Dermis blood vessel endothelial cell (primary cell): ENCODE data around the gene OLFML3. TPM values are rescaled to one million over a fixed set of nuclear protein-coding genes. Genes with fewer than 3 reads are reported as not detected.
A peak's percentile ranks its signal among the peaks of the same experiment; 100 is the strongest.
"Not testable (repeated sequence)": the region's sequence is repeated elsewhere in the genome, so short reads cannot be mapped to it uniquely, and the experiment has no call there.

Experiments used
- DNase-seq: peaks from one replicate; pipeline ENCODE4 v3.0.0; 2010
- total RNA-seq: library from RNA; depleted of rRNA; stranded (reverse); fragments of >200 nt; gene quantifications from 2 replicates; pipeline ENCODE4 v1.2.3, GENCODE V29; 2014

OLFML3 gene
- total RNA-seq, 1 donor from 2014 or later: 7.3 TPM

GRCh38 chr1:113993072-113993471 lies 13.8 kb downstream of the OLFML3 start:
- DNase-seq: no peak

DNA sequence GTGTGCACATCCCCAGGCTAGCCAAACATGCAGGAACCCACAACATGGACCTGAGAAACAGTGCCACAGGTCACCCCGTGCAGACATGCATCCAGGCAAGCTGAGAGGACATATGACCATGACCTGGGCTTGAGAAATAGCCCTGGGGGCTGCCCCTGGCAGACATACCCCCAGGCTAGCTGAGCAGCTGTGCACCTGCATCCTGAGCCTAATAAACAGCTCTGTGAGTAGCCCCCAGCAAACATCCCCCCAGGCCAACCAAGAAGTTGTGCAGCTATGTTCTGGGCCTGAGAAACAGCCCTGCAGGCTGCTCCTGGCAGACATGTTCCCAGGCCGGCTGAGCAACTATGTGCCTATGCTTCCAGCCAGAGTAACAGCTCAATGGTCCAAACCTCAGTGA lies 14.5 kb downstream of the OLFML3 start:
- DNase-seq: no peak

DNA sequence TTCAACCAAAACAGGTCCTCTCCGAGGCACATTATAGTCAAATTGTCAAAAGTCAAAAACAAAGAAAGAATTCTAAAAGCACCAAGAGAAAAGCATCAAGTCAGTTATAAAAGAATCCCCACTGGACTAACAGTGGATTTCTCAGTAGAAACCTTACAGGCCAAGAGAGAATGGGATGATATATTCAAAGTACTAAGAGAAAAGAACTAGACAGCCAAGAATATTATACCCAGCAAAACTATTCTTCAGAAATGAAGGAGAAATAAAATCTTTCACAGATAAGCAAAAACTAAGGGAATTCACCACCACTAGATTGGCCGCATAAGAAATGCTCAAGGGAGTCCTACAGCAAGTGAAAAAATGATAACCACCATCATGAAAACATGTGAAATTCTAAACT lies 16.1 kb downstream of the OLFML3 start:
- no peak for DNase-seq

- DNase-seq: peak; percentile 30
These were observed 19.1 kb downstream of the OLFML3 start for GRCh38 chr1:113998361-113998760.

DNA sequence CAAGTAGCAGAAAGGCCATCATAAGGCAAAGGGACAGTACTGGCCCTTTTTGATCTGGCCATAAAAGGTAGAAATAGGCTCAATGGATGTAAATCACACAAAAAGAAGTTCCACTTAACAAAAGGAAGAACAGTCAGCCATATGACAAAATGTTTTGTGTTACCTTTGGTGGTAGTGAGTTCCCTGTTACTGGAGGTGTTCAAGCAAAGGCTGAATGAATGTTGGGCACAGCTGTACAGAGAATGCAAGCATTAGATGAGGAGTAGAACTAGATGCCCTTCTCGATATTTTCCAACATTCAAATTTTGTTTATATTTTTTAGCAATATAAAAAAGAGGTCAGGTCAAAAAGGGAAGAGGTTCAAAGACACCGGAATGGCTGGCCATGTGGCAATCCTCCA lies 20.0 kb downstream of the OLFML3 start:
- DNase-seq: no peak

DNA sequence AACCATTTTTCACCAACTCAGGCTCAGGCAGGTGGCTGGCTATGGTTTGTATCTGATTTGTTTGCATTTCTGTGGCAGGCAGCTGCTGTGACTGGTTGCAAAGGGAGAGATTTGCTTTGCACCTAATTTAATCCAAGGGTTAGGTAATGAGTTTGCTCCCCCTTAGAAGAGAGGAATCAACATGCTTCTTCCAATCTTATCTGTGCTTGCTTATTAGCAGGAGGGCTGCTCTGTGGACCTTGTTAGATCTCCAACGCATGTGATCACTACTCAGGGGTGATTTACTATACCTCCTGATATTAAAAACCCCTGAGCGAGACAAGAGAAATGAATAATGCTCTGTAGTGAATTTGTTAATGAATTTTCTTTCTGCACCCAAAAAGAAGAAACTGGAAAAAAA lies 20.5 kb downstream of the OLFML3 start:
- no peak for DNase-seq

DNA sequence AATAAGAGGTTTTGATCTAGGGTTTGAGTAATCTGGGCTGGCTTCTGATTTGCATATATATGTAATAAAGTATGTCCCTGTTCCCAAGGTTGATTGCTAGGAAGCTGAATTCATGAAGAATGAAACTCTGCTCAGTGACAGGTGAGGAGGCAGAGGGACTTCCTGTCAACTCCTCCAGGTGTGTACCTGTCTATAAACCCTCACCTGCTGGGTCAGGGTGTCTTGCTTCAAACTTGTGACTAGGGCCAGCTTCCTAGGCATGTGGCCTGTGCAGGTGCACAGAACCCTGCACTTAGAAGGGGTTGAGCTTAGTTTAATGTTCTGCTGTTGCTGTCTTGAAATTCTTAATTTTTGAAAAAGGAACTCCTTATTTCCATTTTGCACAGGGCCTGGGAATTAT lies 21.1 kb downstream of the OLFML3 start:
- DNase-seq: no peak

DNA sequence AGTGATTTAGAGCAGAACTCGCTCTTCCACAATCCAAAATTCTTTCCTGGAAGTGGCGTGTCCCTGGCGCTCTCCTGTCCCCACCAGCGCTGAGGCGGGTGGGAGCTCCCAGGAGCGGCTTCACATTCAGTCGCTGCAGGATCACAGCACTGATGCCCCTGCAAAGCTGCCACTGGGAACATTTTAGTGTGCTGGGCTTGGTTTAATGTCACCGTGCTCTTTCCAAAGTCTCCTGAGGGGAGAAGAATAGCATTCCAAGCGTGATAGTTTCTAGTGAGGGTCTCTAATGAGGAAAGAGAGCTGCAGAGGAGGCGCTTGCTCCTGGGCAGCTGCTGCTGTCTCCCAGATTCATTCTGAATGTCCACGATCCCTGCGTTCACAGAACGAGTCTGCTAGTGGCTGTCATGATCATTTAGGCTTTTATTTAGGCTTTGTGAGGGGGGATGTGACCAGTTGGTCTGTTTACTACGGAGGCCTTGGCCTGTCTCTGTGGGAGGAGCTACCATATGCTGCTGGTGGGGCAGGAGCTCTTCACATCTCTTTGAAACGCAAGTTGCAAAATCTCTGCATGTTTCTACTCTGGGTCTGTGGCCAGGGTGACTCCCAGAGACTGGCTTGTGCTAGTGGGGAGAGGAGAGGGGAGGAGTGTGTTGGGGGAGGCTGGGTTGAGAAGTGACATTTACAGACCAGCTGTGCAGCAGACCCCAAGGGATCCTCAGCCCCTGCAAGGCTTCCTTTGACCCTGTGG lies 23.4 kb downstream of the OLFML3 start:
- no peak for DNase-seq

DNA sequence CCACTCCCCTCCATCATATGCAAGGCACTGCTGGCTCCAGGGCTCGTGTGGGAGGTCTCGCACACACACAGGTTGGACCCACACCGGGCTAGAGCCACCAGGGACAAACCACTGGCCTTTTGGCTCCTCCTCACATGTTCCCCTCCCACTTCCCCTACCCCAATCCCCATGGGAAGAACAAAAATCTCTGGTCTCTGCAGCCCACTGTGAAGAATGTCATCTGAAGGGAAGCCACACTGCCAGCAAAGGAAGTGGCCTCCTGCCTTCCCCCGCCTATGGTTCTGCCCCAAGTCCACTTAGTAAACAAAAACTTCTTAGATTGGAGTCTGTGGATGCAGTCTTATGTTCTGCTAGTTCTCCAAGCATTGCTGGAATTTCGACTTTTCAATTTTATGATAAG lies 24.2 kb downstream of the OLFML3 start:
- no peak for DNase-seq

GRCh38 chr1:114006825-114007224 lies 27.6 kb downstream of the OLFML3 start:
- not testable (repeated sequence) for DNase-seq

GRCh38 chr1:114008480-114008941 lies 29.2 kb downstream of the OLFML3 start:
- DNase-seq: no peak

DNA sequence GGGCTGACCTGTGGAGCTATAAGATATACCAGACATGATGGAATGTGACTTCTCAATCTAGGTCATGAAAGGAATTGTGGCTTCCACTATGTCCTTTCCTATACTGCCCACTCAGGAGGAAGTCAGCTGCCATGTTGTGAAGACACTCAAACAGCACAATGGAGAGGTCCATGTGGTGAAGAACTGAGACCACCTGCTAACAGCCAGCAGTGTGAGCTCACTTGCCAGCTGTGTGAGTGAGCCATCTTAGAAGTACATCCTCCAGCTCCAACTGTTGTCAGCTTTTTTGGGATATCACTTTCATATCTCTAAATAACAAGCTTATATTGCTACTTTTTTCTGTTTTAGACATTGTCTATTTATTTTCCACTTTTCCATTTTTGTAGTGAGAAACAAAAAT lies 29.7 kb downstream of the OLFML3 start:
- no peak for DNase-seq

GRCh38 chr1:114009393-114009792 lies 30.1 kb downstream of the OLFML3 start:
- DNase-seq: no peak

- DNase-seq: no peak
These were observed 31.3 kb downstream of the OLFML3 start for GRCh38 chr1:114010433-114011184.

- no peak for DNase-seq
These were observed 32.5 kb downstream of the OLFML3 start for GRCh38 chr1:114011796-114012195.

DNA sequence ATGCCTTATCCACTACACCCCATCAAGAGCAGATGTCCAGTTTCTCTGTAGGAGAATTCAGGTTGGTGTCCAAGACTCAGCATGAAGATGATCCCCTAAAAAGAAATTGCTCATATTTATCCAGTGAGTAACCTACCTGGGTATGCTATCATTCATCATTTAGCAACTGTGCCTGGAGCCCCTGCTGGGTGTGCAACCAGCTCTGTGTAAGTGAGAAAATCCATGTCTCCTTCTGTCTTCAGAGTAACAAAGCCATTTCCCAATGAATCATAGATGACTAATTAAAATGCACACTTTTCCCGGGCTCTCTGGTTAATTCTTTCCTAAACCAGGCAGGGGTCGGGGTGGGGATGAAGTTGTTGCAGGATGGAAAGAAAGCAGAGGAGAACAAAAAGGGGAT lies 35.8 kb downstream of the OLFML3 start:
- DNase-seq: no peak

DNA sequence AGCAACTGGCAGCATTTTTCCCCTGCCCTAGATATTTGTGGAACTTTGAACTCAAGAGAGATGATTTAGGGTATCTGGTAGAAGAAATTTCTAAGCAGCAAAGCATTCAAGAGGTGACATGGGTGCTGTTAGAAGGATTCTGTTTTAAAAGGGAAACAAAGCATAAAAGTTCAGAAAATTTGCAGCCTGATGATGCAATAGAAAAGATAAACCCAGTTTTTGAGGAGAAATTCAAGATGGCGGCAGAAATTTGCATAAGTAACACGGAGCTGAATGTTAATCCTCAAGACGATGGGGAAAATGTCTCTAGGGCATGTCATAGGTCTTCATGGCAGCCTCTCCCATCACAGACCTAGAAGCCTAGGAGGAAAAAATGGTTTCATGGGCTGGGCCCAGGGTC lies 40.5 kb downstream of the OLFML3 start:
- DNase-seq: not testable (repeated sequence)

- no peak for DNase-seq
These were observed 42.4 kb downstream of the OLFML3 start for GRCh38 chr1:114021665-114022099.

GRCh38 chr1:114022877-114023276 lies 43.6 kb downstream of the OLFML3 start:
- no peak for DNase-seq

- no peak for DNase-seq
These were observed 44.1 kb downstream of the OLFML3 start for GRCh38 chr1:114023377-114023776.

- DNase-seq: no peak
These were observed 44.8 kb downstream of the OLFML3 start for GRCh38 chr1:114024049-114024448.

- no peak for DNase-seq
These were observed 46.5 kb downstream of the OLFML3 start for GRCh38 chr1:114025609-114026401.

DNA sequence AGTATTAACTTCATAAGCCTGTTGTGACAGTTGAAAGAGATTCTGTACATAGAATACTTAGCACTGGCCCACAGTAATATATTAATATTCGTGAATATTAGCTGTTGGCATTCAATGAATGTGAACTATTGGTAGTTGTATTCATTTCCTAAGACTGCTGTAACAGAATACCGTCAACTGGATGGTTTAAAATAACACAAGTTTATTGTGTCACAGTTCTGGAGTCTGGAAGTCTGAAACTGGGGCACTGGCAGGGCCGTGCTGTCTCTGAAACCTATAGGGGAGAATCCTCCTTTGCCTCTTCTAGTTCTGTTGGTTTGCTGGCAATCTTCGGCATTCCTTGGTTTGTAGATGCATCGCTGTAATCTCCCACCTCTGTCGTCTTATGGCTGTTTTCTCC lies 47.5 kb downstream of the OLFML3 start:
- DNase-seq: no peak
